HFF-Myc (cell line): Measurements from ENCODE around the gene SNCAIP.

Source experiments
- DNase-seq: peaks from one replicate; pipeline ENCODE4 v3.0.0-alpha.2; 2011; ENCODE audit warnings: low read depth; ENCODE audit errors: extremely low read depth
- H3K4me3 ChIP-seq: replicated peaks from 2 replicates; pipeline ENCODE4 v1.5.1; 2011; ENCODE audit warnings: low read depth, mild to moderate bottlenecking, control low read depth, low read length
- CTCF ChIP-seq: IDR thresholded peaks from 2 replicates; pipeline ENCODE4 v1.5.1; 2012; ENCODE audit warnings: mild to moderate bottlenecking, low read depth, low read length, control low read depth; ENCODE audit errors: missing control alignments

The SNCAIP gene

GRCh38 chr5:122367456-122367855 is 55.4 kb downstream of the SNCAIP start:
- no peak for DNase-seq
- no peak overlapping the region for H3K4me3 ChIP-seq
- TF ChIP-seq CTCF = no peak

GRCh38 chr5:122368510-122369251 is 56.6 kb downstream of the SNCAIP start:
- no peak for DNase-seq
- no peak for TF ChIP-seq CTCF
- H3K4me3 ChIP-seq = no peak overlapping the region

- no peak for DNase-seq
- TF ChIP-seq CTCF = no peak
- no peak overlapping the region for H3K4me3 ChIP-seq
These were observed 57.3 kb downstream of the SNCAIP start for GRCh38 chr5:122369253-122369815.

GRCh38 chr5:122371511-122372151 is 59.6 kb downstream of the SNCAIP start:
- TF ChIP-seq CTCF = no peak
- DNase-seq = no peak
- no peak overlapping the region for H3K4me3 ChIP-seq

GRCh38 chr5:122374110-122374509 is 62.1 kb downstream of the SNCAIP start:
- no peak for TF ChIP-seq CTCF
- DNase-seq = no peak
- no peak overlapping the region for H3K4me3 ChIP-seq

GRCh38 chr5:122375801-122376200 is 63.8 kb downstream of the SNCAIP start:
- no peak for DNase-seq
- H3K4me3 ChIP-seq = no peak overlapping the region
- TF ChIP-seq CTCF = no peak
